ENCODE data around the gene ARCN1. TPM values are rescaled to one million over a fixed set of nuclear protein-coding genes. Genes with fewer than 3 reads are reported as not detected.

ARCN1 gene
- polyA plus RNA-seq, 2 of the 4 experiments (the other 2 are of a cell fraction) = 88.7 to 150 TPM

DNA sequence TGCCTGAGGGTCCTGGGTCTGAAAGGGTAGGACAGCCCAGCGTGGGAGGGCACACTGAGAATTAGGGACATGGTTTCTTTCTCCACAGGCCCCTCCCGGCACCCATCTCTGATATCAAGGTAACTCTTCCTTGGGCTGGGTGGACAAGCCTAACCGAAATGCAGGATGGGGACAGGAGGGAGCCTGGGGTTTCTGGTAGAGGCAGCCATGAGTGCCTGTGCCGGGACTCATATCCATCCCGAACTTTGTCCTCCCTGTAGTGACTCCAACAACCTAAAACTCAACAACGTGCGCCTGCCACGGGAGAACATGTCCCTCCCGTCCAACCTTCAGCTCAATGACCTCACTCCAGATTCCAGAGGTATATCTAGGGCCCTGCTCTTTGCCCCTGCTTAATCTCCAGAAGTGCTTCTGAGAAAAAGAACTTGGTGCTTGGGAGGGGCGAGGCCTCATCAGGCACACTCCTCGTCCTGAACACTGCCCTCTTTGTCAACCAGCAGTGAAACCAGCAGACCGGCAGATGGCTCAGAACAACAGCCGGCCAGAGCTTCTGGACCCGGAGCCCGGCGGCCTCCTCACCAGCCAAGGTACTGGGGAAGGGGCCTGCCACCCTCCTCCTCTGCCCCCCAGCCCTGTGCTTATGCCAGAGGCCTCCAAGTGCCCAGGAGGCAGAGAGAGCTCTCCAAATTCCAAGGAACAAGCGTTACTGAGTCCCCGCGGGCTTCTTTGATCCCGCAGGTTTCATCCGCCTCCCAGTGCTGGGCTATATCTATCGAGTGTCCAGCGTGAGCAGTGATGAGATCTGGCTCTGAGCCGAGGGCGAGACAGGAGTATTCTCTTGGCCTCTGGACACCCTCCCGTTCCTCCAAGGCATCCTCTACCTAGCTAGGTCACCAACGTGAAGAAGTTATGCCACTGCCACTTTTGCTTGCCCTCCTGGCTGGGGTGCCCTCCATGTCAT is 38.2 kb upstream of the ARCN1 start (continued):
- no peak for TF ChIP-seq USF2 (IDR thresholded peaks at IDR 0.05)

GRCh38 chr11:118535261-118535660 is 36.9 kb upstream of the ARCN1 start:
- ChIA-PET POLR2A (no interaction called here), CTCF (interaction anchor here (1.4 kb wide), 1 partner anchor 9 kb away, joined by 3 read pairs; no protein-coding TSS in a partner anchor)
- WGBS (ENCODE audit: missing lambda C conversion rate) = 71% methylated on average over 9 of the region's 9 CpGs
- FAIRE-seq (no peak), DNase-seq (ENCODE audit: low read depth in 1 of 2, low spot score in 1 of 2) (no peak), ATAC-seq (no peak)
- no peak for TF ChIP-seq RCOR1 (IDR thresholded peaks at IDR 0.05; ENCODE audit: low read depth, low read length)
- TF ChIP-seq ESRRA (IDR thresholded peaks at IDR 0.05; ENCODE audit: borderline replicate concordance, low read length) = no peak
- no peak for TF ChIP-seq FOSL2 (IDR thresholded peaks at IDR 0.05)
- TF ChIP-seq FOSL2 (CRISPR knock-in tag; IDR thresholded peaks at IDR 0.05) = no peak
- TF ChIP-seq POLR2AphosphoS2 (conservative IDR thresholded peaks at IDR 0.05; ENCODE audit: low read length) = no peak
- no peak for TF ChIP-seq JUNB (IDR thresholded peaks at IDR 0.05)
- TF ChIP-seq, protein P1, sequence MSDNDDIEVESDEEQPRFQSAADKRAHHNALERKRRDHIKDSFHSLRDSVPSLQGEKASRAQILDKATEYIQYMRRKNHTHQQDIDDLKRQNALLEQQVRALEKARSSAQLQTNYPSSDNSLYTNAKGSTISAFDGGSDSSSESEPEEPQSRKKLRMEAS (IDR thresholded peaks at IDR 0.05) = no peak
- no peak for TF ChIP-seq MAFK (IDR thresholded peaks at IDR 0.05; ENCODE audit: partially characterized antibody)
- TF ChIP-seq GATA3 (IDR thresholded peaks at IDR 0.05; ENCODE audit: borderline replicate concordance) = no peak
- TF ChIP-seq ZFP36 (IDR thresholded peaks at IDR 0.05; ENCODE audit: borderline replicate concordance, partially characterized antibody) = no peak
- TF ChIP-seq KDM1A (IDR thresholded peaks at IDR 0.05; ENCODE audit: low read depth) = no peak
- TF ChIP-seq NPAS2 (CRISPR knock-in tag; IDR thresholded peaks at IDR 0.05; ENCODE audit: borderline replicate concordance) = no peak
- H3K4me2 ChIP-seq = no peak overlapping the region
- no peak overlapping the region for H3K27ac ChIP-seq
- no peak overlapping the region for H3K4me3 ChIP-seq
- no peaks in the 10 kb centered on the region for H3K4me1 ChIP-seq
- H3K9me3 ChIP-seq = no peaks in the 10 kb centered on the region

DNA sequence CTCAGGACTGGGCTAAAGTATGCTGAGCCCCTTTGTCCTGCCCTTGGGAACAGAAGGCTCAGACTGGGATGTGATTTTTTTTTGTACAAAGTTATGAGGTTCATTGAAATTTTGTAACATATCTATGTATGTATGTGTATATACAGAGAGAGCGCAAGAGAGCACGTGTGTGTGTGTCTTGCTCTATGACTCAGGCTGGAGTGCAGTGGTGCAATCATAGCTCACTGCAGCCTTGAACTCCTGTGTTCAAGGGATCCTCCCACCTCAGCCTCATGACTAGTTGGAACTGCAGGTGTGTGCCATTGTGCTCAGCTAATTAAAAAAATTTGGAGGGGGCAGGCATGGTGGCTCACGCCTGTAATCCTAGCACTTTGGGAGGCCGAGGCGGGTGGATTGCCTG is 35.5 kb upstream of the ARCN1 start:
- 85% methylated on average over 5 of the region's 5 CpGs for WGBS (ENCODE audit: missing lambda C conversion rate)
- DNase-seq (ENCODE audit: low read depth in 1 of 2, low spot score in 1 of 2) = no peak
- no peak overlapping the region for H3K4me3 ChIP-seq
- ChIA-PET CTCF (no interaction called here), POLR2A (no interaction called here)
- no peak for ATAC-seq
- H3K4me2 ChIP-seq = no peak overlapping the region
- no peak for TF ChIP-seq FOXS1 (CRISPR knock-in tag; IDR thresholded peaks at IDR 0.05)
- no peak for TF ChIP-seq SMC3 (IDR thresholded peaks at IDR 0.05)
- TF ChIP-seq ATOH8 (CRISPR knock-in tag; IDR thresholded peaks at IDR 0.05; ENCODE audit: low read depth) = no peak
- no peak for TF ChIP-seq POLR2A (IDR thresholded peaks at IDR 0.05; ENCODE audit: low read length)
- no peak for TF ChIP-seq RNF2 (IDR thresholded peaks at IDR 0.05; ENCODE audit: borderline replicate concordance, low read depth)
- TF ChIP-seq TFCP2L1 (CRISPR knock-in tag; IDR thresholded peaks at IDR 0.05) = no peak
- TF ChIP-seq, protein P2, sequence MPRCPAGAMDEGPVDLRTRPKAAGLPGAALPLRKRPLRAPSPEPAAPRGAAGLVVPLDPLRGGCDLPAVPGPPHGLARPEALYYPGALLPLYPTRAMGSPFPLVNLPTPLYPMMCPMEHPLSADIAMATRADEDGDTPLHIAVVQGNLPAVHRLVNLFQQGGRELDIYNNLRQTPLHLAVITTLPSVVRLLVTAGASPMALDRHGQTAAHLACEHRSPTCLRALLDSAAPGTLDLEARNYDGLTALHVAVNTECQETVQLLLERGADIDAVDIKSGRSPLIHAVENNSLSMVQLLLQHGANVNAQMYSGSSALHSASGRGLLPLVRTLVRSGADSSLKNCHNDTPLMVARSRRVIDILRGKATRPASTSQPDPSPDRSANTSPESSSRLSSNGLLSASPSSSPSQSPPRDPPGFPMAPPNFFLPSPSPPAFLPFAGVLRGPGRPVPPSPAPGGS (IDR thresholded peaks at IDR 0.05) = no peak
- TF ChIP-seq EHF (CRISPR knock-in tag; IDR thresholded peaks at IDR 0.05) = no peak
- no peaks in the 10 kb centered on the region for H3K9me3 ChIP-seq
- no peak for FAIRE-seq
- H3K4me1 ChIP-seq = no peaks in the 10 kb centered on the region
- H3K27ac ChIP-seq = no peak overlapping the region
